ENCODE measurements around the gene PRDX1.
"Not testable (repeated sequence)": the region's sequence is repeated elsewhere in the genome, so short reads cannot be mapped to it uniquely, and the experiment has no call there.

DNA sequence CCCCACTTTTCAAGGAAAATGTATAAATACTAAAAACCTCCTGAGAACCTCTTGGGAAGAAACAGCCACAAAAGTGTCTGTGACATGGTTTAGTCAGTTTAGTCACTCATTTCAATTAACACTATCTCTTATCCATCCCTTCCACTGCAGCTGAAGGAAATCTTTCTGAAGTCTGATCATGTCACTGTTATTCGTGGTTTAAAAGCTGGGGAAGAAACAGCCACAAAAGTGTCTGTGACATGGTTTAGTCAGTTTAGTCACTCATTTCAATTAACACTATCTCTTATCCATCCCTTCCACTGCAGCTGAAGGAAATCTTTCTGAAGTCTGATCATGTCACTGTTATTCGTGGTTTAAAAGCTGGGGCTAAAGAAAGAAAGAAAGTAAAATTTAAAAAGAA, 1.8 kb upstream of the PRDX1 start:
- TF ChIP-seq POLR2A, CTCF (IDR thresholded peaks at IDR 0.05): not testable (repeated sequence)

All from testis (tissue), 2 donors.